Muscle layer of duodenum (tissue), 2 donors: Measurements from ENCODE around the gene DNAH7.

ENCODE experiments used
- H3K27ac ChIP-seq: one replicate; pipeline ENCODE4 v1.7.0; 2013; ENCODE audit warnings: mild to moderate bottlenecking, low read length
- H3K27me3 ChIP-seq: one replicate; pipeline ENCODE4 v1.7.0; 2013; ENCODE audit warnings: low read depth, mild to moderate bottlenecking, control low read depth, low read length
- H3K36me3 ChIP-seq, 2 donors: one replicate each; pipeline ENCODE4 v1.7.0; 2013; ENCODE audit warnings: low read length in 2 of 2, control low read depth in 1 of 2, mild to moderate bottlenecking in 1 of 2; ENCODE audit not compliant: insufficient read depth in 2 of 2, control insufficient read depth in 1 of 2
- H3K4me1 ChIP-seq, 2 donors: one replicate each; pipeline ENCODE4 v1.7.0; 2013; ENCODE audit warnings: low read length in 2 of 2, mild to moderate bottlenecking in 2 of 2, control low read depth in 1 of 2, moderate library complexity in 1 of 2; ENCODE audit not compliant: insufficient read depth in 2 of 2, control insufficient read depth in 1 of 2
- H3K4me3 ChIP-seq, 2 donors: one replicate each; pipeline ENCODE4 v1.7.0; 2013; ENCODE audit warnings: low read length in 2 of 2, low read depth in 1 of 2, mild to moderate bottlenecking in 1 of 2
- H3K9me3 ChIP-seq, 2 donors: one replicate each; pipeline ENCODE4 v1.7.0; 2013; ENCODE audit warnings: low read length in 2 of 2, control low read depth in 1 of 2, mild to moderate bottlenecking in 1 of 2; ENCODE audit not compliant: control insufficient read depth in 1 of 2
- donor health status: healthy.

The DNAH7 gene

GRCh38 chr2:196040218-196040617 is 28.4 kb downstream of the DNAH7 start:
- peaks cover 0 to 26% of the 10 kb centered on the region in 2 donors for H3K9me3 ChIP-seq
- no peaks in the 10 kb centered on the region for H3K4me1 ChIP-seq
- H3K36me3 ChIP-seq, result no peaks in the 10 kb centered on the region
- H3K27me3 ChIP-seq, result no peaks in the 10 kb centered on the region
- H3K4me3 ChIP-seq, result no peak overlapping the region
- no peak overlapping the region for H3K27ac ChIP-seq

GRCh38 chr2:196036442-196036841 is 32.2 kb downstream of the DNAH7 start:
- Histone ChIP-seq H3K27me3 (no peaks in the 10 kb centered on the region), H3K4me3 (no peak overlapping the region), H3K4me1 (no peaks in the 10 kb centered on the region), H3K36me3 (no peaks in the 10 kb centered on the region), H3K27ac (no peak overlapping the region), H3K9me3 (peaks cover 0 to 21% of the 10 kb centered on the region in 2 donors)

GRCh38 chr2:196018037-196018436 is 50.6 kb downstream of the DNAH7 start:
- H3K27me3 ChIP-seq, result no peaks in the 10 kb centered on the region
- no peaks in the 10 kb centered on the region for H3K36me3 ChIP-seq
- no peaks in the 10 kb centered on the region for H3K9me3 ChIP-seq
- H3K4me3 ChIP-seq, result no peak overlapping the region
- no peak overlapping the region for H3K27ac ChIP-seq
- no peaks in the 10 kb centered on the region for H3K4me1 ChIP-seq

- peaks cover 0 to 1% of the 10 kb centered on the region in 2 donors for H3K9me3 ChIP-seq
- H3K4me1 ChIP-seq, result no peaks in the 10 kb centered on the region
- no peak overlapping the region for H3K27ac ChIP-seq
- H3K27me3 ChIP-seq, result no peaks in the 10 kb centered on the region
- H3K4me3 ChIP-seq, result no peak overlapping the region
- no peaks in the 10 kb centered on the region for H3K36me3 ChIP-seq
Measured at GRCh38 chr2:196012314-196012713, 56.3 kb downstream of the DNAH7 start.

GRCh38 chr2:196000551-196000950 is 68.1 kb downstream of the DNAH7 start:
- Histone ChIP-seq H3K27me3 (no peaks in the 10 kb centered on the region), H3K27ac (no peak overlapping the region), H3K4me1 (no peaks in the 10 kb centered on the region), H3K4me3 (no peak overlapping the region), H3K9me3 (no peaks in the 10 kb centered on the region), H3K36me3 (peaks cover 0 to 5% of the 10 kb centered on the region in 2 donors)

GRCh38 chr2:195998070-195998469 is 70.6 kb downstream of the DNAH7 start:
- H3K4me3 ChIP-seq, result no peak overlapping the region
- H3K4me1 ChIP-seq, result no peaks in the 10 kb centered on the region
- H3K9me3 ChIP-seq, result no peaks in the 10 kb centered on the region
- H3K27me3 ChIP-seq, result no peaks in the 10 kb centered on the region
- no peak overlapping the region for H3K27ac ChIP-seq
- peaks cover 0 to 5% of the 10 kb centered on the region in 2 donors for H3K36me3 ChIP-seq

GRCh38 chr2:195995499-195995898 is 73.1 kb downstream of the DNAH7 start:
- Histone ChIP-seq H3K4me1 (no peaks in the 10 kb centered on the region), H3K36me3 (no peaks in the 10 kb centered on the region), H3K27ac (no peak overlapping the region), H3K4me3 (no peak overlapping the region), H3K27me3 (no peaks in the 10 kb centered on the region), H3K9me3 (no peaks in the 10 kb centered on the region)

- H3K27ac ChIP-seq, result no peak overlapping the region
- H3K27me3 ChIP-seq, result no peaks in the 10 kb centered on the region
- H3K4me1 ChIP-seq, result no peaks in the 10 kb centered on the region
- no peak overlapping the region for H3K4me3 ChIP-seq
- no peaks in the 10 kb centered on the region for H3K36me3 ChIP-seq
- no peaks in the 10 kb centered on the region for H3K9me3 ChIP-seq
Measured at GRCh38 chr2:195993623-195994022, 75.0 kb downstream of the DNAH7 start.

GRCh38 chr2:195985741-195986140 is 82.9 kb downstream of the DNAH7 start:
- Histone ChIP-seq H3K27me3 (no peaks in the 10 kb centered on the region), H3K4me1 (peaks cover 0 to 5% of the 10 kb centered on the region in 2 donors), H3K9me3 (no peaks in the 10 kb centered on the region), H3K4me3 (no peak overlapping the region), H3K36me3 (no peaks in the 10 kb centered on the region), H3K27ac (no peak overlapping the region)

- H3K9me3 ChIP-seq, result no peaks in the 10 kb centered on the region
- no peak overlapping the region for H3K27ac ChIP-seq
- no peaks in the 10 kb centered on the region for H3K27me3 ChIP-seq
- no peak overlapping the region for H3K4me3 ChIP-seq
- H3K4me1 ChIP-seq, result peaks cover 0 to 5% of the 10 kb centered on the region in 2 donors
- no peaks in the 10 kb centered on the region for H3K36me3 ChIP-seq
Measured at GRCh38 chr2:195984923-195985726, 83.5 kb downstream of the DNAH7 start.

GRCh38 chr2:195967336-195967735 is 101.3 kb downstream of the DNAH7 start:
- no peaks in the 10 kb centered on the region for H3K27me3 ChIP-seq
- no peak overlapping the region for H3K27ac ChIP-seq
- H3K4me1 ChIP-seq, result no peaks in the 10 kb centered on the region
- H3K4me3 ChIP-seq, result no peak overlapping the region
- H3K36me3 ChIP-seq, result no peaks in the 10 kb centered on the region
- no peaks in the 10 kb centered on the region for H3K9me3 ChIP-seq

- H3K4me3 ChIP-seq, result no peak overlapping the region
- no peaks in the 10 kb centered on the region for H3K36me3 ChIP-seq
- no peak overlapping the region for H3K27ac ChIP-seq
- H3K27me3 ChIP-seq, result no peaks in the 10 kb centered on the region
- H3K4me1 ChIP-seq, result no peaks in the 10 kb centered on the region
- no peaks in the 10 kb centered on the region for H3K9me3 ChIP-seq
Measured at GRCh38 chr2:195961873-195962272, 106.8 kb downstream of the DNAH7 start.
